ENCODE data around the gene TMEM140.

The TMEM140 gene

DNA sequence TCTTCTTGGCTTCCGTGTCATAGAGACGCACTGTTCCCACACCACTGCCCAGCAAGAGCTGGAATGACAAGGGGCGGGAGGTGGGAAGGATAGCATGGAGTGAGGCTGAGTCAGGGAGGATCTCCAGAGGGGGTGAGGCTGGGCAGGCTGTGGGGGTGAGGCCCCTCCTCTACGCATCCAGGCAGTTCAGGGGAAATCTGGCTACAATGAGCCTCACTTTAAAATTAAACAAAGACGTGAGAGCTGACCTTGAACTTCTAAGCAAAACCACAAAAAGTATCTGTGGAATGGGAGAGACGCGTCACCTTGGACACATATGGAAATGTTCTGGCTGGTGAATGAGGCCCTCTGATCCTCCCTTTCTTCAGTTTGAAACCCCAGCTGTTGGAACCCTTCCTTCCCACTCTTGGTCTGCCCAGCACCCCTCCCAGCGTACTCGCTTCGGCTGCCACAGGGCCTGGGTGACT lies 45.8 kb downstream of the TMEM140 start:
- peak; percentile 94 for DNase-seq (ENCODE audit: low read depth, low spot score)
- TF ChIP-seq, protein P1, sequence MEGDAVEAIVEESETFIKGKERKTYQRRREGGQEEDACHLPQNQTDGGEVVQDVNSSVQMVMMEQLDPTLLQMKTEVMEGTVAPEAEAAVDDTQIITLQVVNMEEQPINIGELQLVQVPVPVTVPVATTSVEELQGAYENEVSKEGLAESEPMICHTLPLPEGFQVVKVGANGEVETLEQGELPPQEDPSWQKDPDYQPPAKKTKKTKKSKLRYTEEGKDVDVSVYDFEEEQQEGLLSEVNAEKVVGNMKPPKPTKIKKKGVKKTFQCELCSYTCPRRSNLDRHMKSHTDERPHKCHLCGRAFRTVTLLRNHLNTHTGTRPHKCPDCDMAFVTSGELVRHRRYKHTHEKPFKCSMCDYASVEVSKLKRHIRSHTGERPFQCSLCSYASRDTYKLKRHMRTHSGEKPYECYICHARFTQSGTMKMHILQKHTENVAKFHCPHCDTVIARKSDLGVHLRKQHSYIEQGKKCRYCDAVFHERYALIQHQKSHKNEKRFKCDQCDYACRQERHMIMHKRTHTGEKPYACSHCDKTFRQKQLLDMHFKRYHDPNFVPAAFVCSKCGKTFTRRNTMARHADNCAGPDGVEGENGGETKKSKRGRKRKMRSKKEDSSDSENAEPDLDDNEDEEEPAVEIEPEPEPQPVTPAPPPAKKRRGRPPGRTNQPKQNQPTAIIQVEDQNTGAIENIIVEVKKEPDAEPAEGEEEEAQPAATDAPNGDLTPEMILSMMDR (IDR thresholded peaks at IDR 0.05; ENCODE audit: low read depth, low read length): no peak
- H3K4me3 ChIP-seq (ENCODE audit: low read depth, low read length): no peak overlapping the region
- in situ Hi-C loops (cut with HindIII; ENCODE audit: low sequenced_read_pairs): no loop called here

DNA sequence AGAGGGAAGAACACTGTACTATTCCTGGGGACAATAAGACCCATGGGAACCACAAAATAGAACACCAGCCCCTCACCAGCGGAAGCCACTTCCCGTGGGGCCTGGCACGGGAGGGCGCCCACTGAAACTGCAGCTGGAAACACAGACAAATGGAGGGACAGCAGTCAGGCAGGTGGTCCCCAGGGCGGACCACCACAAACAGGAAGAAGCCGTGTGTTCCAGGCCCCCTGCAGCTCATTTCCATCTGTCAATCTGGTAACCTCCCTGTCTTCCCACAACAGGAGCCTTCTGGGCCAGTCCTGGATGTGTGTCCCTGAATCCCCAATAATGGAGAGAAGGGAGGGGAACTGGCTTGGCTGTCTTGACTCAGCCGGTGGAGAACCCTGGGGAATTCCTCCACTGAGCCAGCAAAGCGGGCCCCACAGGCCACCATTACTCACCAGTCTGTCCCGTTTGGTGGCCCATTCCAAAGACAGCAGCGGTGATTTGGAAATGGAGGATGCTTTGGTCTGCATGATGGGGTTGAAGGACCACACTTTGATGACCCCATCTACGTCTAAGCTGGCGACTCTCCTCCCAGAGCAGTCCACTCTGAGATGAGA lies 46.7 kb downstream of the TMEM140 start:
- TF ChIP-seq, protein P1 (IDR thresholded peaks at IDR 0.05; ENCODE audit: low read depth, low read length): no peak
- no peak for DNase-seq (ENCODE audit: low read depth, low spot score)
- in situ Hi-C loops (cut with HindIII; ENCODE audit: low sequenced_read_pairs): no loop called here
- no peak overlapping the region for H3K4me3 ChIP-seq (ENCODE audit: low read depth, low read length)

- no peak overlapping the region for H3K4me3 ChIP-seq (ENCODE audit: low read depth, low read length)
- no peak for DNase-seq (ENCODE audit: low read depth, low spot score)
- in situ Hi-C loops (cut with HindIII; ENCODE audit: low sequenced_read_pairs): no loop called here
- TF ChIP-seq, protein P1 (IDR thresholded peaks at IDR 0.05; ENCODE audit: low read depth, low read length): no peak
Measured at GRCh38 chr7:135195156-135195555, 47.3 kb downstream of the TMEM140 start.

DNA sequence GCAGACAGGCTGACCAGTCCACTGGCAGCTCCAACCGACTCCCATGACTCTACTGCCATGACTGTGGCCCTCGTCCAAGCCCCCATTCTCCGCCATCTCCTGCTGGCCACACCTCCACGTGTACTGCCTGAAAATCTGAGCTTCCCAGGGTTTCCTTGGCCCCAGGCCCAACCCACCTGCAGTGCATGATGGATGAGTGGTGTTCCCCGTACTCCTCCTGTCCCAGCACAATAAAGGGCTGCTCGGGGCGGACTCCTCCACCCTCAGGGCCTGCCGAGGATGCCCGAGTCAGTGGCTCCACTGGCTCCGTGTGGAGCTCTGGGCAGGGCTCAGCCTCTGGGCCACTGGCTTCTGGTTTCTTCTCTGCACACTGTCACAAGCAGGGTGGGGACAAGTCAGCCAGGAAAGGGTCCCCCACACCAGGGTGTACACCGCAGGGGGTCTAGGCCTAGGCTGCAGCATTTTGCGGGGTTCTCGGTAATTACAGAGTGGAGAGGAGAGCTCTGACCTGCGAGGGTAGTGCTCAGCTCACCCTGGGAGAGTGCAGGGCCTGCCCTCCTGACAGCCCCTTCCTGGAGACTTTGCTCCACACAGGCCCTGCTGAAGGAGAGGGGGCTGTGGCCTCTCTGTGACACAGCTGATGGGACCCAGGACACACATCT lies 48.2 kb downstream of the TMEM140 start:
- no peak overlapping the region for H3K4me3 ChIP-seq (ENCODE audit: low read depth, low read length)
- TF ChIP-seq, protein P1 (IDR thresholded peaks at IDR 0.05; ENCODE audit: low read depth, low read length): no peak
- DNase-seq (ENCODE audit: low read depth, low spot score): no peak
- in situ Hi-C loops (cut with HindIII; ENCODE audit: low sequenced_read_pairs): no loop called here

- TF ChIP-seq, protein P1 (IDR thresholded peaks at IDR 0.05; ENCODE audit: low read depth, low read length): no peak
- in situ Hi-C loops (cut with HindIII; ENCODE audit: low sequenced_read_pairs): no loop called here
Measured at GRCh38 chr7:135197343-135197742, 49.5 kb downstream of the TMEM140 start.

GRCh38 chr7:135197906-135198655 lies 50.2 kb downstream of the TMEM140 start:
- in situ Hi-C loops (cut with HindIII; ENCODE audit: low sequenced_read_pairs): no loop called here
- no peak overlapping the region for H3K4me3 ChIP-seq (ENCODE audit: low read depth, low read length)
- peak; percentile 22 for DNase-seq (ENCODE audit: low read depth, low spot score)
- TF ChIP-seq, protein P1 (IDR thresholded peaks at IDR 0.05; ENCODE audit: low read depth, low read length): no peak

More at GRCh38 chr7:135197343-135197742, 49.5 kb downstream of the TMEM140 start:
- H3K4me3 ChIP-seq (ENCODE audit: low read depth, low read length): no peak overlapping the region
- DNase-seq (ENCODE audit: low read depth, low spot score): no peak
